Measurements from ENCODE around the gene BAD.

Gene BAD

GRCh38 chr11:64295760-64296159 is 11.3 kb upstream of the BAD start:
- no peak for DNase-seq

DNA sequence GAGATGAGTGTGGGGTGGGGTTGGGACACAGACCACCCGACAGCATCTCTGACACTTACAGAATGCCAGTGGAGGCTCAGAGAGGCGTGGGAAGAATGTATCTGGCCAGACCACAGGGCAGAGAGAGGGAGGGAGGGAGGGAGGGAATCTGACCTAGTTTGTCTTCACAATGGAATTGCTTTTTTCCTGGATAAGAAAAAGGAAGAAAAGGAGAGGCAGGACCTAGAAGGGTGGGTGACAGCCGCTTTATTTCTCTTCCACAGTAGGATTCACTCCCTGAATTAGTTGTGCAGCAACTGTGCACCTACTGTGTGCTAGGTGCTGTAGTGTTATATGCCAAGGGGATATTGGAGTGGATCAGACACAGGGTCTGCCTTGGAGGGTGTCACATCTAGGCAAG is 10.3 kb upstream of the BAD start:
- DNase-seq, result no peak

DNA sequence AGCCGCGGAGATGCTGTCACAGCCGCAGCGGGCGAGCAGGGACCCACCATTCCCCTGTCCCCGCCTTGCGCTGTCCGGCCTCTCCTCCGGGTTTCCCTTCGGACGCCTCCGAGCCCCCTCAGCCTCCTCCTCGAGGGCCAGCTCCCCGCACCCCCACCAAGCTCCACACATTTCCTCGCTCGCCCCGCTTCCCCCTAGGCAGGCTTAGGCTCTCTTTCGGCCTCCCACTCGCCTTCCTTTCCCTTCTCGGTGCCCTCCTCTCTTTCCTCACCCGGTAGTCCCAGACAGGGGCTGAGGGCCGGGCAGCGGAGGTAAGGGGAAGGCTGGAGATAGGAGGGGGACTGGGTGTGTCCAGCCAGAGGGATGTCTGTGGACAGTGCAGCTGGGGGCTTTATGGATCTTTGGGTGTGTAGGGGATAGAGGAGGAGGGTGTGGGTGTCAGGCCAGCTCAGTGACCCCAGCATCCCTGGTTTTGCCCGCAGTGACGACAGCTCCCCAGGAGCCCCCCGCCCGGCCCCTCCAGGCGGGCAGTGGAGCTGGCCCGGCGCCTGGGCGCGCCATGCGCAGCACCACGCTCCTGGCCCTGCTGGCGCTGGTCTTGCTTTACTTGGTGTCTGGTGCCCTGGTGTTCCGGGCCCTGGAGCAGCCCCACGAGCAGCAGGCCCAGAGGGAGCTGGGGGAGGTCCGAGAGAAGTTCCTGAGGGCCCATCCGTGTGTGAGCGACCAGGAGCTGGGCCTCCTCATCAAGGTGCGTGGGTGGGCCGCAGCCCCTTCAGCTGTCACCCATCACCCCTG is 8.2 kb upstream of the BAD start:
- no peak for DNase-seq

- no peak for DNase-seq
These were observed 7.4 kb upstream of the BAD start for GRCh38 chr11:64291752-64292459.

- DNase-seq, result no peak
These were observed 6.8 kb upstream of the BAD start, which contains the start of gene KCNK4 for GRCh38 chr11:64291262-64291751. TSS of gene KCNK4 (plus strand) at chr11:64291302. CDS start at chr11:64293019, 1,717 bp downstream.

DNA sequence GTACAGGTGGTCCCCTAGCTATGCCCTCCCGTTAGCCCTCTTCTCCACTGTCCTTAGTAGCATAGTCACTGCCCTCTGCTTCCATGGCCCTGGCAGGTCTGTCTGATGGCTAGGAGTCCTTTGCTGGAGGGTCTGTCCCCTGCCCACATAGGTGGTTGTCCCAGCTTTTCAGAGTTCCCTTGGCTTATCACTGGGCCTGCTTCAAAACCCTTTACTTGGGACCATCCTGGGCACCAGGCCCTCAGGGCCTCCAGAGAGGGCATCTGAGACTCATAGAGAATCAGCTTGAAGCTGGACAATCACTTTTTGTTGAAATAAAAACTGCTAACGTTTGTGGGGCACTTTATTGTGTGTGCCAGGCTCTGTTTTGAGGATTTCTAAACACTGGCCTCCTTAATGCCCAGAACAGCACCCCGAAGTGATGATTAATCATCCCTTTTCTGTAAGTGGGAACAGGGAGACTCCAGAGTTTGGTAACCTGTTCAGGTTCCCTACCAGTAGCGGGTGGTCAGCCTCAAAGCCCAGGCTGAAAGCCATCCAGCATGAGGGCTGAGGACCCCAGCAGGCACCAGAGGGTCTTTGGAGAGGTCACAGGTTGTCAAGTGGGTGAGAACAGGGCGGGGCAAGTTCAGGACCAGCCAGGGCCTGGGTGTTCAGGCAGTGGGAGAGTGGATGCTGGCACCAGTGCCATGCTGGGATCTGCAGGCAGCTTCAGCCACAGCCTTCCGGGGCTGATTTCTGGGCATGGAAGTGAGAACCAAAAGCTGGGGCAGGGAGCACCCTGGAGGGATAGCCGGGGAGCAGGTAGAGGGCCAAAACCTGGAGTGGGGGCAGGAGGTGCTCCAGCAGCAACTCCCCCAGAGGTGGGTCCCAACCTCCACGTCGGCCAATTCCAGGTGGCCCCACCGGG is 6.1 kb upstream of the BAD start:
- DNase-seq, result no peak

DNA sequence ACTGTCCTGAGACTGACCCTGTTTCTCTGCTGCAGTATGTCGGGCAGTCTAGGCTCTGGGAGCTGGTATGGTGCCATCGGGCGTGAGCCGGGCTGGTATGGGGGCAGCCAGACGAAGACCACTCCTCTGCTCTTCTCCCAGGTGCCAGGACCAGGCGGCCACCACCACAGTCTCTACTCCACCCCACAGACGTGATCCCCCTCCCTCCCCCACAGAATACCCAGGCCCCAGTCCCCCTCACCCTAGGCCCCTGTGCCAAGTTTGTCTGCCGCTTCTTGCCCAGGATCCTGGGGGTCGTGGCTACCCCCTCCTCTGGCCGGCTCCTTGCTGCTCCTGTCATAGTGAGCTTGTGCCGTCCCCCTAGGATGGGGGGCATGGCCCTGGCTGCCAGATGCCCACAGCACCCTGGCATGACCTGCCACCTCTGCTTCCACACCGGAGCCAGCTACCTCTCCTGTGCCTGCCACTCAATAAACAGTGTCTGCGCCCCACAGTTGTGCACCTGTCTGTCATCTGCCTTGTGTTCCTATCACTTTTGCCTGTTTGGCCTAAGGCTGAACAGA is 4.6 kb upstream of the BAD start:
- DNase-seq, result no peak

DNA sequence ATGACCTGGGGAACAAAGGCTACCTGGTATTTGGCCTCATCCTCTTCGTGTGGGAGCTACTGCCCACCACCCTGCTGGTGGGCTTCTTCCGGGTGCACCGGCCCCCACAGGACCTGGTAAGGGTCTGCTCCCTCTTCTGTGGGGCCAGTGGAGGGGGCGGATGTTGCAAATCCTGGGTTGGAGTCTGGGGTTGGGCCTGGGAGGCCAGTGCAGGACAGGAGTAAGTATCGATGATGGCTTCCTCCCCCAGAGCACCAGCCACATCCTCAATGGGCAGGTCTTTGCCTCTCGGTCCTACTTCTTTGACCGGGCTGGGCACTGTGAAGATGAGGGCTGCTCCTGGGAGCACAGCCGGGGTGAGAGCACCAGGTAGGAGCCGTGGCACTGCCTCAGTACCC is 3.9 kb upstream of the BAD start:
- DNase-seq, result no peak

GRCh38 chr11:64287676-64288352 is 3.3 kb upstream of the BAD start:
- no peak for DNase-seq

GRCh38 chr11:64286801-64287159 is 2.3 kb upstream of the BAD start:
- DNase-seq, result no peak

GRCh38 chr11:64285885-64286800 is 1.7 kb upstream of the BAD start:
- DNase-seq, result peak; percentile 73

GRCh38 chr11:64284962-64285884 is 758 bp upstream of the BAD start, which contains the start of gene GPR137:
TSS of gene GPR137 (plus strand) at chr11:64285848. CDS start at chr11:64286525, 677 bp downstream.
- DNase-seq, result peak; percentile 97

- no peak for DNase-seq
These were observed 1.4 kb downstream of the BAD start for GRCh38 chr11:64283092-64283491.

GRCh38 chr11:64281957-64282770 is 2.3 kb downstream of the BAD start:
- DNase-seq, result no peak

- DNase-seq, result no peak
These were observed 5.8 kb downstream of the BAD start for GRCh38 chr11:64278576-64279190.

DNA sequence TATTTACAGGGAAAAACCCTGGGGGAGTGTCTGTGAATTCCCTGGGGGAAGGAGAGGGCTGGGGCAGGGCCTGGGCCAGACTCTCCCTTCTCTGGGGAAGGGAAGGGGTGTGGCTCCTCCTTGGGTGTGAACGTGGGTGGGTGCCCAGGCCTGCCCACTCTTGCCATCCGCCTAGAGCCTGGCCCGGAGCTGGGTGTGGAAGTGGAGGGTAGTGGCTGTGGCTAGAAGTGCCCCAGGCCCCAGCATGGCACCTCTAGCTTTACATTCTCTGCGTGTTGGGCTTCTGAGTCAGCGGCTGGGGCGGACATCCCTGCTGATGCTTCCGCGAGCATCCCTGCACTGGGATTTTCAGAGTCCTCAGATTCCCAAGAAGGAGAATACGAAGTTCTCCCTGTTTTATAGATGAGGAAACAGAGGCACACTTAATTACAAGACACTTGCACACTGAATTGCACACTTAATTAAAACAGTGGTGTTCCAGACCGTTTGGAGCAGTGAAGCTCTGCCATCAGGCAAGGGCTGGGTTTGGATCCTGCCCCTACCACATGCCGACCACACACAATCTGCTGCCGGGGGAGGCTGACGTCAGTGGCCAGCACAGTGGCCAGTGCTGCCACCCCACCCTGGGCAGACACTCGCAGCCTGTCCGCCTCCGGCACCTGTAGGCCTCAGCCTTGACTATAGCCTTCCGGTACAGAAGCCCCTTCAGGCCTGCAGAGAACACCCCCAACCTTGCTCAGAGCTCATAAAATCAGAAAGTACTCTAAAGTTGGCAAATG is 7.6 kb downstream of the BAD start:
- no peak for DNase-seq

- DNase-seq, result no peak
These were observed 8.6 kb downstream of the BAD start for GRCh38 chr11:64275841-64276240.
